Left renal cortex interstitium (tissue), 4 donors: ENCODE data around the gene GAB2. TPM values are rescaled to one million over a fixed set of nuclear protein-coding genes. Genes with fewer than 3 reads are reported as not detected.
A peak's percentile ranks its signal among the peaks of the same experiment; 100 is the strongest.
"Not testable (repeated sequence)": the region's sequence is repeated elsewhere in the genome, so short reads cannot be mapped to it uniquely, and the experiment has no call there.

ENCODE experiments used
- DNase-seq, 4 donors: peaks; one replicate each; pipeline ENCODE4 v3.0.0-alpha.2; 2013; ENCODE audit warnings: low read depth in 4 of 4, low spot score in 2 of 4, missing footprints in 1 of 4
- polyA plus RNA-seq, 4 donors: library from polyadenylated mRNA; unstranded; fragments of 120-200 nt; gene quantifications; one replicate each; pipeline ENCODE4 v1.2.1, GENCODE V29; 2013; ENCODE audit not compliant: insufficient read length in 4 of 4

The GAB2 gene
- polyA plus RNA-seq, 4 donors: 17.0 to 19.1 (median 18.7) TPM

DNA sequence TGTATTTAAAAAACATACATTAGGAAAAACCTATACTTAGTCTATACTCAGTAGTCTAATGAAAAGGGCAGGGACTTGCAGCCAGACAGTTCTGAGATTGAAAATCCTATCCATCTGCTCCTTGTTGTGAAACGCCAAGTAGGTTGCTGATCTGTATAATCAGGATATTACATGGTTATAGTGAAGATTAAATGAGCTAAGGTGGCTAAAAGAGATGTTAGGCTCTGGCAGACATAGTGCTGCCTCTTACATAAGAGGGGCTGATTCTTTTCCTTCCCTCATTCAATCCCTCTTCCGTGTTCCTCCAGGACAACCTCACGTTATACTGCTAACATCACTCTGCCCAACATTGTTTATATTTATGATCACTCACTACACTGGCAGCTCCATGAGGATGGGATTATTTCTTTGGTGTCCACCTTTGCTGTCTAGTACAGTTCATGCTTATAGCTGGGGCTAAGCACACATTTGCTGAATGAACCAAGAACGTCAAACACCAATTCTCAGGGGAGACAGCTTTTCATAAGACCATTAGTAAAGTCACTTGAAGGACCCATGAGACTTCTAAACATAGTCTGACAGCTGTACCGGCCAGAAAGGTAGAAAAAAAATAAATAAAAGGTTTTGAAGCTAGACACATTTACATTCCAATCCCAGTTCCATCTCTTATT is 46.3 kb downstream of the GAB2 start:
- DNase-seq: no peak

DNA sequence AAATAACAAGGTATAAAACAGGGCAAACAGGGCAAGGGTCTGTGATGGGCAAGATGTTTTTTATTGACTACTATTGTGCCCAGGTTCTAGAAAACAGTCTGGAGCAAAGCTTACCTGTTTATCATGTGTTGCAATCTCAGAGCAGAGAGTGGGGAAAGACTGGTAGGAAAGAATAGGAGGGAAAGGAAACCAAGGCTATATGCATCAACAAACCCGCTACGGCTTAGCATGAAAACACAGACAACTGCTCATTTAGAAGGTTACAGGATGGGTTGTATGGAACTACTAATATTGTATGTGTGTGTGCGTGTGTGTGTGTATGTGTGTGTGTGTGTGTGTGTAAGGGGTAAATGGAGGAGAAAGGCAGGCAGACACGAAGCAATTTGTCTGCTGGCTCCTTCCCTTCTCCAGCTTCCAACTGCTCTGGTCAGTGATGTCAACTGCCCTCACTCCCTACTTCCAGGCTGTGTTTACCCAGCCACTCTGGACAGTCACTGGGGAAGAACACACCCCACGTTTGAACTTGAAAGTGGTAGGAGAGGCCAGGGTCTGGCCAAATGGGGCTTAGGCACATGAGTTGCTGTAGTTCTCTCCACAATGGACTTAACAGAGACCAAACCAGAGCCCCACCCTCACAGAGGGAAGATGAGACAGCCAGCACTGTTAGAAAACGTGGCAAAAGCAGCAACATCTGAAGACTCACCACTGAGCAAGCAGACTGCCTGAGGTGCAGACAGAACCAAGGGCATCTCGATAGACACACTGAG is 47.0 kb downstream of the GAB2 start:
- no peak for DNase-seq

DNA sequence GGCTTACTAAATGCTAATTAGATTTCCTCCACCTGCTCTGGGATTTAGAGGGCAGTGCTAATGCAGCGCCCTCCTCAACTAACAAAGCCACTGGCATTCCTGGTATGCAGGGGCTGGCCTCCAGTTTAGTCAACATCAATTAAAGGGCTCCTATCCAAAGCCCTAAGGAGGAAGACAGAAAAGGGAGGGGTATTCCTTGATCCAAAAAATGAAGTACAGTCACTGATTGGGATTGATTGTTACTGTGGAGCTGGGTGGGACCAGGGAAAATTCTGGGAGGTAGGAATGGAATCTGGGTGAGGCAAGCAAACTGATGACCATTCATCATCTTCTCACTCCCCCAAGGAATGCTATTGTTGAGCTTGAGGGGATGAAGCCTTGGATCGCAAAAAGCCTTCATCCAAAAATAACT is 52.2 kb downstream of the GAB2 start:
- no peak for DNase-seq

DNA sequence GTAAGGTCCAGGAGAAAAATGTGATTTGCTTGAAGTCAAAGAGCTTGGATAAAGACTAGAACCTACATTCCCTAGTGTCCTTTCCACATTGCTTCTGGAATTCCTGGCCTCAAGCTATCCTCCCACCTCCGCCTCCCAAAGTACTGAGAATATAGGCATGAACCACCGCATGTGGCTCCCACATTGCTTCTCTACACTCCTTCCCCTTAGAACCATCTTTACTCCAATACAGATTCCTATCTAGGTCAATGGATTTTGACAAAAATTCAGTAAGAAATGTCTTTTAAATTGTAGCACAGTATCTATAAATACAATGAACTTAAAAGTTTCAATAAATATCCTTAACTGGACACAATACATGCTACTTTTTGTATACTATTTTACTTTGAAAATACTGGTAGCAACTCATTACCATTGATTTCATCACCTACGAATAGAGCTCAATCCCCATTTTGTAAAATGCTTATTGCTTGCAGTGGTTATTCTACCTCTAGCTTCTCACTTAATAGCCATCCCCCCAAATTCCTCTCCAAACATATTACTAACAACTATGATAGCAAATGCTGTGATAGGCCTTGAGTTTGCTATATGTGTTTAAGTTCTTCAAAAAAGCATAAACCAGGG is 53.4 kb downstream of the GAB2 start:
- no peak for DNase-seq

DNA sequence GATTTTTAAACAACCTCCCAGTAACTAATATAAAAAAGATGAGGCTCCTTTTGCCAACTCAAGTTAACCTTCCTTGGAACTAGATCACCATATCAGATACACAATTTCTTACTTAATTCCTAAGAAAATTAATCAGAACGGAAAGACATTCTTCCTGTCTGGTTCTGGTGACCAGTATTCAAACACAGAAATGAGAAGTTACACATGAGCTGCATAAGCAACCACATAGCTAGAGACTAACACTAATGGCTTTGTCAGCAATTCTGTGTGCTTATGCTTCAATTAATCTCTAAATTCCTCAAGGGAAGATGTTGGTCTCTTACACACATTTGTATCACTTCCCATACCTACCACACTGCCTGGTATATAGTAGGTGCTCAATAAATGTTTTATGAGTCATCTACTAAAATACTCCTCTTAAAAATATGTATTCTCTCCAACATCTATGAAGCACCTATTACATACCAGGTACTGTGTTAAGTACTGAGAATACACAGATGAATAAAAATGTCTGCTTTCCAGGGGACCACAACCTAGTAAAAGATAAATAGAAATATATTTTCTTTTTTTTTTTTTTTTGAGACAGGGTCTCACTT is 54.5 kb downstream of the GAB2 start:
- no peak for DNase-seq

DNA sequence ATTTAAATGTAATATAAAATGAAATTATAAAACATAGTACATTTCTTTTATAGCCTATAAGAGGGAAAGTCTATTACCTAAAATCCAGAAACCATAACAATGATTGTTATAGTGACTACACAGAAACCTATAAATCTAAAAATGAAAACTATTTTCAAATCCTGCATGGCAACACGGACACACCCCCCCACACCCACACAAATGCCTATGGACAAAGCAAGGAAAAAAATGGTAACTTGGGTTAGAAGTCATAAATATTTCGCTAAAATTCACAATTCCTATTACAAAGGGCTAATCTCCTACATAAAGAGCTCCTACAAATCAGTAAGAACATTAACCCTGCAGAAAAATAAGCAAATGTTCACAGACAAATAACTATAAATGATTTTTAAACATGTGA is 56.4 kb downstream of the GAB2 start:
- no peak for DNase-seq

DNA sequence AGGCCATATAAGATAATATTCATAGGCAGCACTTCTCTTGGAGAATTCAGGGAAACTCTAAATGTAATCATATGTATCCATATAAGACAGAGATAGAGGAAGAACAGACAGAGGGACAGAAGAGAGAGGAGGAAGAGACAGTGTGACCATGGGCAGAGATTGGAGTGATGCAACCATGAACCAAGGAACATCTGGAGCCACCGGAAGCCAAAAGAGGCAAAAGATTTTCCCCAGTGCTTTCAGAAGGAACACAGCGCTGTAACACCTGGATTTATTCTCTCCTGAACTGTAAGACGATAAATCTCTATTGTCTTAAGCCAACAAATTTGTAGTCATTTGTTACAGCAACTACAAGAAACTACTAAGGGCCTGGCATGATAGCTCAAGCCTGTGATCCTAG is 57.7 kb downstream of the GAB2 start:
- no peak for DNase-seq

DNA sequence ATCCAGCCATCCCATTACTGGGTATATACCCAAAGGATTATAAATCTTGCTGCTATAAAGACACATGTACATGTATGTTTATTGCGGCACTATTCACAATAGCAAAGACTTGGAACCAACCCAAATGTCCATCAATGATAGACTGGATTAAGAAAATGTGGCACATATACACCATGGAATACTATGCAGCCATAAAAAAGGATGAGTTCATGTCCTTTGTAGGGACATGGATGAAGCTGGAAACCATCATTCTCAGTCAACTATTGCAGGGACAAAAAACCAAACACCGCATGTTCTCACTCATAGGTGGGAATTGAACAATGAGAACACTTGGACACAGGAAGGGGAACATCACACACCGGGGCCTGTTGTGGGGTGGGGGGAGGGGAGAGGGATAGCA is 59.7 kb downstream of the GAB2 start:
- DNase-seq: not testable (repeated sequence)

DNA sequence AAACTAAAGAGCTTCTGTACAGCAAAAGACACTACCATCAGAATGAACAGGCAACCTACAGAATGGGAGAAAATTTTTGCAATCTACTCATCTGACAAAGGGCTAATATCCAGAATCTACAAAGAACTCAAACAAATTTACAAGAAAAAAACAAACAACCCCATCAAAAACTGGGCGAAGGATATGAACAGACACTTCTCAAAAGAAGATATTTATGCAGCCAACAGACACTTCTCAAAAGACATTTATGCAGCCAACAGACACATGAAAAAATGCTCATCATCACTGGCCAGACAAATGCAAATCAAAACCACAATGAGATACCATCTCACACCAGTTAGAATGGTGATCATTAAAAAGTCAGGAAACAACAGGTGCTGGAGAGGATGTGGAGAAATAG is 60.2 kb downstream of the GAB2 start:
- DNase-seq: not testable (repeated sequence)

DNA sequence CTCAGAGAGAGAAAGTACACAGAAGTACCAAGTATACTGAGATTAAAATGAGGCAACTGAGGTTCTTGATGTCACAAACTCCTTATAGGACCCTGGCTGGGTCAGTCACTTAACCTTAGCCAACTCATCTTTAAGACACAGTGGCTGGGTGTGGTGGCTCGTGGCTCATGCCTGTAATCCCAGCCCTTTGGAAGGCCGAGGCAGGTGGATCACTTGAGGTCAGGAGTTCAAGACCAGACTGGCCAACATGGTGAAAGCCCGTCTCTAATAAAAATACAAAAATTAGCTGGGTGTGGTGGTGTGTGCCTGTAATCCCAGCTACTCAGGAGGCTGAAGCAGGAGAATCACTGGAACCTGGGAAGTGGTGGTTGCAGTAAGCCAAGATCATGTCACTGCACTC is 61.9 kb downstream of the GAB2 start:
- DNase-seq: not testable (repeated sequence)

DNA sequence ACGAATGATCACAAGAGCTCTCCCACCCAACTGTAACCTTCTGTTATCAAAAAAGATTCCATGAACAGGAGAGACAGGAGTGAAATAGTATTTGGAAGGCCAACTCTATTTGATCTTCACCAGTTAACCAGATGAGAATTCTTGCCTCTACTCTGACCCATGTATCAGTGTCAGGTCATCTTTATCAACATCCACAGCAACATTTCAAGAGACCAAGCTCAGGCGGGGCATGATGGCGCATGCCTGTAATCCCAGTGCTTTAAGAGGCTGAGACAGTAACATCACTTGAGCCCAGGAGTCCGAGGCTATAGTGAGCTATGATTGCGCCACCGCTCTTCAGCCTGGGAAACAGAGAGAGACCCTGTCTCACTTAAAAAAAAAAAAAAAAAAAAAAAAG is 62.3 kb downstream of the GAB2 start:
- DNase-seq: no peak

DNA sequence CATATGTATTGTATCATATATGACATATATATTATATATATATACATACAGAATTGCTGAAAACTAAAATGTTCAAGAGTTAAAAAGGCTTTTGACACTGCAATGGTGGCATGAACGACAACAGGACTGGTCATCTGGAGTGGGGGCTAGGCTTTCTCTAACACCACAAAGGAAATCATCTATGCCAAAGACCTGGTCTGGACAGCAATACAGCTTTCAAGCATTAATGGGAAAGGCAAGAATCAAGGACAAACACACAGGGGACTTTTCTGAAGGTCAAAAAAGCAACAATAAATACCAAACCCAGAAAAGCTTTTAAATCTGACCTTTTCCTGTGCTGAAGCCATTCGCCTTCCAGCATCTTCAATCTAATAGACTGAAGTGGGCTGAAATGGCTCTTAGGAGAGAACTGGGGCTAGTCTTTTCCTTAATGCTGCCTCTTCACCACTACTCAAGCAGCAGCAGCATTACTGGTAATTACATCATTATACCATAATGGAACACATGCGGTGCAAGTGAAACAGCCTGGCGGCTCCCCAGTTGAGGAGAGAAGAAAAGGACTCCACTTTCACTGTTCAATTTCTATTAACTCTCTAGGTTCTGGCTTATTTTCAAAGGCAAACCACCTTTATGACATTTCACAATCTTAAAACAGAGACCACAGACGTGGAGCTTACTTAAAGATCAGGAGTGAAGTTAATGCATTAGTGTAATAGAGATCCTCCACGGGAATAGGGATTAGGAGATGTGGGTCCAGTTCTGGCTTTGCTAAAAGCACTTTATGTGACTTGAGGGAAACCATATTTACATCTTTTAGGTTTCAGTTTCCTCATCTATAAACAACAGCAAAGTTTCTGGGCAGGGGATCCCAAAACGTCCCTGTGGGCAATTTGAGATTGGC is 63.0 kb downstream of the GAB2 start:
- no peak for DNase-seq

DNA sequence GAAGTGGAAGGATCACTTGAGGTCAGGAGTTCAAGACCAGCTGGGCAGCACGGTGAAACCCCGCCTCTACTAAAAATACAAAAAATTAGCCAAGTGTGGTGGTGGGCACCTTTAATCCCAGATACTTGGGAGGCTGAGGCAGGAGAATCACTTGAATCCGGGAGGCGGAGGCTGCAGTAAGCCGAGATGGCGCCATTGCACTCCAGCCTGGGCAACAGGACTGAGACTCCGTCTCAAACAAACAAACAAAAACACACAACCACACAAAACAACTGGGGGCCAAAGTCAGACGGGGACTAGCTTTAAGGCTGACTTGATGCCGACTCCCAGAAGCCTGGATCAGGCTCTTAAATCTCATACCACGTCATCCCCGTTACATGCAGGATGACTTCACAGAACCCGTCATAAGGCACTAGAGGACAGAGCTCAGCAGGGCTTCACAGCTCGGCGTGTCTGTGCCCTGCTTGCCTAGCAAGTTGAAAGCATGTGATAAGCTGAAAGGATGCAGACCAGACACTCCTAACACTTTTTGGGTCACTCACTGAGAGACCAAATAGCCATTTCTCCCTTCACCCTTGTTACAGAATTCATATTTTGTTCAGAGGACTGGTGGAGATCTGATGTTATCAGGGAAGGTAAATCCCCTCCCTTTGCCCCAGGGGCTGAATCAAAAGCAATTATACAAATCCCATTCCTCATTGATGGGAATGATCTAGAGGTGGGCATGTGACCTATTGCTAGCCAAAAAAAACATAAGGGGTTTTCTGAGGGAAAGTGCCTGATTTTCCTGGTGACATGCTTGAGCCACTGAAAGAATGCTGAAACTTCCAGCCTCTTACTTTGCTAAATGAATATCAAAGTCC is 65.4 kb downstream of the GAB2 start:
- DNase-seq: no peak

DNA sequence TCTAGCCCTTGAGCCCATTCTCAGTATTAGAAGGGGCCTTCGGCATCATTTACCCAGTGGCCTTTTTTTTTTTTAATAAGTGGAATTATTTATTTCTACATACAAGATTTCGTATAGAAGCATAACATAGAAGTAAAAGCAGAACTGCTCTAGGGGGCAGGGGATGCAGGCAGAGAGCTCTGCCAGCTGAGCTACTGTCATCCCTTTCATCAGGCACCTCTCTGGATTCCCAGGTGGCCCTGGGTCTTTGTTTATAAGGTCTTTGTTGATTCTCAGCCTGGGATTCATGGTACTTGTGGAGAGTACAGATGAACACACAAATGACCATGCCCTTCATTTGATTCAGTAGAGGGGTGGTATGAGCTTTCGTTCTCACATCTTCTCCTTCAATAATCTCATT is 66.4 kb downstream of the GAB2 start:
- no peak for DNase-seq

DNA sequence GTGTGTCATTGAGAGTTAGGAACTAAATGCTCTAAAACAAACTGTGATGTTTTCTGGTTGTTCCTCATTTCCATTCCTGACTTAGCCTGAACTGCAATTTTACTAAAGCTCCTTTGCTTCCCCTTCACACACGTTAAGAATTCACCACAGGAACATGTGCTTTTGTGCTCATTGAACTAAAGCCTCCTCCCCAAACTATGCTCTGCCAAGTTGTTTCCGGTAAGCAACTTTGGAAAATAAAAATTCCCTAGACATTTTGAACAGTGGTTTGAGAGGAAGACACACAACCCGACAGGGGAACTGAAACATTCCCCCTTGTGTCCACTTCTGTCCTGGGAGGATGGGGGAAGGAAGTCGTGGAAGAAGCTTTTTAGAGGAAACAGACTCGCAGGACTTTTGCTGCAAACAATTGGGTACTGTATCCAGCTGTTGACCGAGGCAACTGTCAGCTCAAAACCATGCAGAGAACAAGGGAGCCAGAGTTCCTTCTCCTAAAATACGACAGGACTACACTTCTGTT is 66.9 kb downstream of the GAB2 start:
- DNase-seq: peak; percentile 32 to 65 (median 46)

DNA sequence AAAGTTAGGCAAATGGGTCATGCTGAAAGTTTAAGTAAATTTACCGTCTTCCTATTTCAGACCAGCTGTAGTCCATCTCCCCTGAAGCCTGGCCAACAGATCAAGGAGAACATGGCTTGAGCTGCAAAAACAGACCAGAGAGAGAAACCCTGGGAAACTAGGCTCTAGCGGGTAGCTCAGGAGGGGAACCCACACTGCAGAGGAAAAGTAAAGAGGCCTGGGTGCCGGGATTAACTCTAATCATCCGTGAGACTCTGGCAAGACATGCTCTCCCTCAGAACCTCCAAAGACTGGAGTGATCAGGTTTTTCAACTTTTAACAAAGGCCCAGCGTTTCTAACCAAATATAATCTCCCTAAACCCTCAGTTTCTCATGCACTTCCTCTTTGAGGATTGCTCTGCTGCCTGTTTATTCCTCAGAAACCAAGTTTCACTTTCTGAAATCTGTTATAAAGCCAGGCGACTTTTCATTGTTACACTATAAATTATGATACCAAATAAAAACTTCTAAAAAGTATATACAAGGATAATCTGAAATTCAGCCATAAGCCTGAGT is 67.5 kb downstream of the GAB2 start:
- peak; percentile 36 to 56 (median 47) for DNase-seq

DNA sequence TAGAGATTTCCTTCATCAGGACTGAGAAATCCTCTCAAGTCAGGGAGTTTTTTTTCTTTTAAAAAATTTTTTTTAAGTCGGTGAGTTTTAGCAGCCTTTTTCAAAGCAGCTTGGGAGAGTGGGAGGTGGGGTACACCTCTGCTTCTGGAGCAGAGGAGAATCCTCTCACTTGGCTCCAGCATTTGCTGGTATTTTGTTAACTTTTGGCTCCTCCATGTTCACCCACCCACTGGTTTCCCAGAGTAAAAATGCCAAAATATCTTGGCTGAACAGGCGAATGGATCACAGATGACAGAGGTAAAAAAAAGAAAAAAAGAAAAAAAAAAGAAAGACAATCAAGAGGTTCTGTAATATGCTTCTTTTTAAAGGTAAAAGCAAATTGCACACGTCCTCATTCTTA is 68.0 kb downstream of the GAB2 start:
- no peak for DNase-seq

DNA sequence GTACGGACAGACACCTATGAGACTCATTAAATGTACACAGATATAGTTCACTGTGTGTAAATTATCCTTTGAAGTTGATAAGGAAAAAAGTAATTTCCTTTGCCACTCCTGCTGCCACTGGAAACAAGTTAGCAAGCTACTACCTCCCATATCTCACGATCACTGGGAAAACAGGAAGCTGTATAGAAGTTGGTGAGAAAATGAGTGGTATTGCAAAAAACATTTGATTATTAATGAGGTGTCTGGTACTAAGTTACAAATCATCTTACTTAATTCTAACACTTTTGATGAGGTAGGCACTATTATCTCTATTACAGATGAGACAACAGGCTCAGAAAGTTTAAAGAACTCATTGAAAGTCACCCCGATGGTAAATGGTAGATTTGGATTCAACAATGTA is 68.5 kb downstream of the GAB2 start:
- no peak for DNase-seq

DNA sequence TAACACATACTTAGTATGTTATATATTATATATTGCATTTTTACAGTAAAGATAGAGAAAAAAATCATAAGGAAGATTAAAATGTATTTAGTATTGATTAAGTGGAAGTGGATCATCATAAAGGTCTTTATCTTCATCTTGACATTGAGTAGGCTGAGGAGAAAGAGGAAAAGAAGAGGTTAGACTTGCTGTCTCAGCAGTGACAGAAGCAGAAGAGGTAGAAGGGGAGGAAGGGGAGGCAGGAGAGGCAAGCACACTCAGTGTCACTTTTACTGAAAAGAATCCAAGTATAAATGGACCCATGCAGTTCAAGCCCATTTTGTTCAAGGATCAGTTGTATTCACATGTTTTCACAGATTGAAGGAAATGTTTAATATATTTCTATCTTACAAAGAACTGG is 69.7 kb downstream of the GAB2 start:
- no peak for DNase-seq
